Measurements from ENCODE around the gene ZNF608.

The ZNF608 gene

GRCh38 chr5:124745007-124745927 is 1.2 kb downstream of the ZNF608 start:
- DNase-seq (ENCODE audit: insufficient read length, low spot score) (no peak), FAIRE-seq (no peak)
- TF ChIP-seq CTCF (IDR thresholded peaks at IDR 0.05; ENCODE audit: insufficient read depth, missing control alignments) = no peak

GRCh38 chr5:124744170-124744971 is 2.1 kb downstream of the ZNF608 start:
- FAIRE-seq = no peak
- no peak for DNase-seq (ENCODE audit: insufficient read length, low spot score)

GRCh38 chr5:124743602-124744169 is 2.8 kb downstream of the ZNF608 start:
- no peak for DNase-seq (ENCODE audit: insufficient read length, low spot score)
- no peak for FAIRE-seq
- TF ChIP-seq CTCF (IDR thresholded peaks at IDR 0.05; ENCODE audit: insufficient read depth, missing control alignments) = no peak

More at GRCh38 chr5:124744170-124744971, 2.1 kb downstream of the ZNF608 start:
- no peak for TF ChIP-seq CTCF (IDR thresholded peaks at IDR 0.05; ENCODE audit: insufficient read depth, missing control alignments)

GRCh38 chr5:124742983-124743601 is 3.3 kb downstream of the ZNF608 start:
- TF ChIP-seq CTCF (IDR thresholded peaks at IDR 0.05; ENCODE audit: insufficient read depth, missing control alignments) = no peak
- no peak for DNase-seq (ENCODE audit: insufficient read length, low spot score)
- no peak for FAIRE-seq

- TF ChIP-seq CTCF (IDR thresholded peaks at IDR 0.05; ENCODE audit: insufficient read depth, missing control alignments) = peak; percentile 12
- DNase-seq (ENCODE audit: insufficient read length, low spot score) = no peak
- no peak for FAIRE-seq
These were observed 3.9 kb downstream of the ZNF608 start for GRCh38 chr5:124742521-124742920.

GRCh38 chr5:124741711-124742496 is 4.5 kb downstream of the ZNF608 start:
- DNase-seq (ENCODE audit: insufficient read length, low spot score) (peak; percentile 50), FAIRE-seq (peak; percentile 95)
- no peak for TF ChIP-seq CTCF (IDR thresholded peaks at IDR 0.05; ENCODE audit: insufficient read depth, missing control alignments)

Data from D721Med (cell line).